Osteoblast (primary cell): ENCODE measurements around the gene PTPRR. TPM values are rescaled to one million over a fixed set of nuclear protein-coding genes. Genes with fewer than 3 reads are reported as not detected.
"Not testable (repeated sequence)": the region's sequence is repeated elsewhere in the genome, so short reads cannot be mapped to it uniquely, and the experiment has no call there.

Experiments
- DNase-seq: peaks from one replicate; pipeline ENCODE4 v3.0.0; 2011; ENCODE audit warnings: low spot score, mixed read lengths; ENCODE audit not compliant: insufficient read length; ENCODE audit errors: missing footprints
- H2AFZ ChIP-seq: 2 replicates; pipeline ENCODE4 v1.6.0; 2011; ENCODE audit warnings: mild to moderate bottlenecking, low read length
- H3K27ac ChIP-seq: 2 replicates; pipeline ENCODE4 v1.5.1; 2011; ENCODE audit warnings: mild to moderate bottlenecking, low read depth, low read length, moderate library complexity
- H3K27me3 ChIP-seq: 2 replicates; pipeline ENCODE4 v1.6.0; 2012; ENCODE audit warnings: mild to moderate bottlenecking, control low read depth, inconsistent platforms, low read length, moderate library complexity; ENCODE audit not compliant: insufficient read depth
- H3K36me3 ChIP-seq: 2 replicates; pipeline ENCODE4 v1.5.1; 2011; ENCODE audit warnings: mild to moderate bottlenecking, low read length, control low read depth, moderate library complexity; ENCODE audit not compliant: insufficient read depth
- H3K4me1 ChIP-seq: 2 replicates; pipeline ENCODE4 v1.5.1; 2011; ENCODE audit warnings: mild to moderate bottlenecking, low read length, control low read depth, moderate library complexity; ENCODE audit not compliant: insufficient read depth
- H3K4me2 ChIP-seq: 2 replicates; pipeline ENCODE4 v1.6.0; 2011; ENCODE audit warnings: mild to moderate bottlenecking, low read length; ENCODE audit not compliant: insufficient read depth
- H3K4me3 ChIP-seq: fragments of 200-600 bp; sonication (generic); 3 replicates; pipeline ENCODE4 v1.5.1; 2012; ENCODE audit warnings: mild to moderate bottlenecking, low read length, inconsistent platforms; ENCODE audit not compliant: insufficient read depth
- H3K79me2 ChIP-seq: 2 replicates; pipeline ENCODE4 v1.6.0; 2012; ENCODE audit warnings: mild to moderate bottlenecking, low read length, control low read depth, inconsistent platforms; ENCODE audit not compliant: insufficient read depth
- H3K9me3 ChIP-seq: 2 replicates; pipeline ENCODE4 v1.5.1; 2011; ENCODE audit warnings: low read depth, low read length, control low read depth
- H4K20me1 ChIP-seq: 2 replicates; pipeline ENCODE4 v1.6.0; 2012; ENCODE audit warnings: mild to moderate bottlenecking, low read length, control low read depth; ENCODE audit not compliant: insufficient read depth
- total RNA-seq: library from RNA; depleted of rRNA; stranded (reverse); fragments of >200 nt; gene quantifications from 2 replicates; pipeline ENCODE4 v1.2.3, GENCODE V29; 2012
- TF ChIP-seq, protein P1 (sequence below): IDR thresholded peaks from 2 replicates; pipeline ENCODE4 v1.5.1; 2011; ENCODE audit warnings: mild to moderate bottlenecking, low read depth, low read length, moderate library complexity; ENCODE audit errors: extremely low read depth

Gene PTPRR
- total RNA-seq, 1 donor: not detected

GRCh38 chr12:70809887-70810286, 110.7 kb downstream of the PTPRR start:
- DNase-seq: no peak
- H3K4me3 ChIP-seq: no peak overlapping the region
- peaks cover 3% of the 10 kb centered on the region for H3K27me3 ChIP-seq
- H3K79me2 ChIP-seq: no peaks in the 10 kb centered on the region
- no peaks in the 10 kb centered on the region for H4K20me1 ChIP-seq
- TF ChIP-seq, protein P1, sequence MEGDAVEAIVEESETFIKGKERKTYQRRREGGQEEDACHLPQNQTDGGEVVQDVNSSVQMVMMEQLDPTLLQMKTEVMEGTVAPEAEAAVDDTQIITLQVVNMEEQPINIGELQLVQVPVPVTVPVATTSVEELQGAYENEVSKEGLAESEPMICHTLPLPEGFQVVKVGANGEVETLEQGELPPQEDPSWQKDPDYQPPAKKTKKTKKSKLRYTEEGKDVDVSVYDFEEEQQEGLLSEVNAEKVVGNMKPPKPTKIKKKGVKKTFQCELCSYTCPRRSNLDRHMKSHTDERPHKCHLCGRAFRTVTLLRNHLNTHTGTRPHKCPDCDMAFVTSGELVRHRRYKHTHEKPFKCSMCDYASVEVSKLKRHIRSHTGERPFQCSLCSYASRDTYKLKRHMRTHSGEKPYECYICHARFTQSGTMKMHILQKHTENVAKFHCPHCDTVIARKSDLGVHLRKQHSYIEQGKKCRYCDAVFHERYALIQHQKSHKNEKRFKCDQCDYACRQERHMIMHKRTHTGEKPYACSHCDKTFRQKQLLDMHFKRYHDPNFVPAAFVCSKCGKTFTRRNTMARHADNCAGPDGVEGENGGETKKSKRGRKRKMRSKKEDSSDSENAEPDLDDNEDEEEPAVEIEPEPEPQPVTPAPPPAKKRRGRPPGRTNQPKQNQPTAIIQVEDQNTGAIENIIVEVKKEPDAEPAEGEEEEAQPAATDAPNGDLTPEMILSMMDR: no peak
- H3K36me3 ChIP-seq: no peaks in the 10 kb centered on the region
- no peak overlapping the region for H2AFZ ChIP-seq
- H3K9me3 ChIP-seq: no peaks in the 10 kb centered on the region
- no peak overlapping the region for H3K4me2 ChIP-seq
- H3K4me1 ChIP-seq: no peaks in the 10 kb centered on the region
- no peak overlapping the region for H3K27ac ChIP-seq

GRCh38 chr12:70807993-70808392, 112.5 kb downstream of the PTPRR start:
- DNase-seq, H3K4me3 ChIP-seq, H4K20me1 ChIP-seq, H3K4me1 ChIP-seq, H3K36me3 ChIP-seq, H3K79me2 ChIP-seq, H3K9me3 ChIP-seq, H3K27ac ChIP-seq, H3K27me3 ChIP-seq, H3K4me2 ChIP-seq, H2AFZ ChIP-seq: not testable (repeated sequence)

- Histone ChIP-seq H3K4me1 (no peaks in the 10 kb centered on the region), H2AFZ (no peak overlapping the region), H3K9me3 (no peaks in the 10 kb centered on the region), H3K27ac (no peak overlapping the region), H3K4me2 (no peak overlapping the region), H3K36me3 (no peaks in the 10 kb centered on the region), H3K79me2 (no peaks in the 10 kb centered on the region), H3K4me3 (no peak overlapping the region), H3K27me3 (no peaks in the 10 kb centered on the region), H4K20me1 (no peaks in the 10 kb centered on the region)
- TF ChIP-seq, protein P1: no peak
- DNase-seq: no peak
Measured at GRCh38 chr12:70806827-70807226, 113.7 kb downstream of the PTPRR start.

DNA sequence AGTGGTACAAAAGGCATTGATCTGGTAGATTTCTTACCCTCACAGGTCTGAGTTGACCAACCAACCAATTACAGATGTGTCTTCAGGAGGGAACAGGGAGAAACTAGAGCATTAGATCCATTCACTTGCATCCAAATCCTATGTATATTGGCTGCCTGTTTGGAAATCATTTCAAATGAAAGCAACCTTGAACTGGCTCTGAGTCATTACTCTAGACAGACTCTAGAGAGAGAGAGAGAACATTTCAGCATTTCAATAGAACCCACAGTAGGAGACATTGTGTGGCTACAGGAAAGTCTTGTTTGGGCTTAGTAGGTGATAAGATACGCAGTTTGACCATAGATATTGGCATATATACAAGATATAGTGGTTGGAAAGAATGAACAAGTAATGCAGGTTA, 114.5 kb downstream of the PTPRR start:
- Histone ChIP-seq H3K27ac (no peak overlapping the region), H3K4me1 (no peaks in the 10 kb centered on the region), H3K79me2 (no peaks in the 10 kb centered on the region), H3K36me3 (no peaks in the 10 kb centered on the region), H3K4me3 (no peak overlapping the region), H3K4me2 (no peak overlapping the region), H3K9me3 (no peaks in the 10 kb centered on the region), H2AFZ (no peak overlapping the region), H4K20me1 (no peaks in the 10 kb centered on the region), H3K27me3 (no peaks in the 10 kb centered on the region)
- TF ChIP-seq, protein P1: no peak
- no peak for DNase-seq
